Osteoblast (primary cell): ENCODE measurements around the gene ADAM22. TPM values are rescaled to one million over a fixed set of nuclear protein-coding genes. Genes with fewer than 3 reads are reported as not detected.

Experiments used
- DNase-seq: peaks from one replicate; pipeline ENCODE4 v3.0.0; 2011; ENCODE audit warnings: low spot score, mixed read lengths; ENCODE audit not compliant: insufficient read length; ENCODE audit errors: missing footprints
- H2AFZ ChIP-seq: 2 replicates; pipeline ENCODE4 v1.6.0; 2011; ENCODE audit warnings: mild to moderate bottlenecking, low read length
- H3K27ac ChIP-seq: 2 replicates; pipeline ENCODE4 v1.5.1; 2011; ENCODE audit warnings: mild to moderate bottlenecking, low read depth, low read length, moderate library complexity
- H3K27me3 ChIP-seq: 2 replicates; pipeline ENCODE4 v1.6.0; 2012; ENCODE audit warnings: mild to moderate bottlenecking, control low read depth, inconsistent platforms, low read length, moderate library complexity; ENCODE audit not compliant: insufficient read depth
- H3K36me3 ChIP-seq: 2 replicates; pipeline ENCODE4 v1.5.1; 2011; ENCODE audit warnings: mild to moderate bottlenecking, low read length, control low read depth, moderate library complexity; ENCODE audit not compliant: insufficient read depth
- H3K4me1 ChIP-seq: 2 replicates; pipeline ENCODE4 v1.5.1; 2011; ENCODE audit warnings: mild to moderate bottlenecking, low read length, control low read depth, moderate library complexity; ENCODE audit not compliant: insufficient read depth
- H3K4me2 ChIP-seq: 2 replicates; pipeline ENCODE4 v1.6.0; 2011; ENCODE audit warnings: mild to moderate bottlenecking, low read length; ENCODE audit not compliant: insufficient read depth
- H3K4me3 ChIP-seq: fragments of 200-600 bp; sonication (generic); 3 replicates; pipeline ENCODE4 v1.5.1; 2012; ENCODE audit warnings: mild to moderate bottlenecking, low read length, inconsistent platforms; ENCODE audit not compliant: insufficient read depth
- H3K79me2 ChIP-seq: 2 replicates; pipeline ENCODE4 v1.6.0; 2012; ENCODE audit warnings: mild to moderate bottlenecking, low read length, control low read depth, inconsistent platforms; ENCODE audit not compliant: insufficient read depth
- H3K9me3 ChIP-seq: 2 replicates; pipeline ENCODE4 v1.5.1; 2011; ENCODE audit warnings: low read depth, low read length, control low read depth
- H4K20me1 ChIP-seq: 2 replicates; pipeline ENCODE4 v1.6.0; 2012; ENCODE audit warnings: mild to moderate bottlenecking, low read length, control low read depth; ENCODE audit not compliant: insufficient read depth
- CTCF ChIP-seq: IDR thresholded peaks from 2 replicates; pipeline ENCODE4 v1.5.1; 2011; ENCODE audit warnings: mild to moderate bottlenecking, low read depth, low read length, moderate library complexity; ENCODE audit errors: extremely low read depth
- total RNA-seq: library from RNA; depleted of rRNA; stranded (reverse); fragments of >200 nt; gene quantifications from 2 replicates; pipeline ENCODE4 v1.2.3, GENCODE V29; 2012

Gene ADAM22
- total RNA-seq, 1 donor = 0.36 TPM

- no peaks in the 10 kb centered on the region for H4K20me1 ChIP-seq
- H3K4me1 ChIP-seq = no peaks in the 10 kb centered on the region
- no peaks in the 10 kb centered on the region for H3K79me2 ChIP-seq
- H3K4me2 ChIP-seq = no peak overlapping the region
- no peaks in the 10 kb centered on the region for H3K9me3 ChIP-seq
- no peaks in the 10 kb centered on the region for H3K27me3 ChIP-seq
- no peak overlapping the region for H3K4me3 ChIP-seq
- H2AFZ ChIP-seq = no peak overlapping the region
- TF ChIP-seq CTCF = no peak
- DNase-seq = no peak
- H3K27ac ChIP-seq = no peak overlapping the region
- no peaks in the 10 kb centered on the region for H3K36me3 ChIP-seq
These were observed 233.7 kb downstream of the ADAM22 start for GRCh38 chr7:88167721-88168120.

- no peak overlapping the region for H3K4me3 ChIP-seq
- no peaks in the 10 kb centered on the region for H3K27me3 ChIP-seq
- H3K36me3 ChIP-seq = no peaks in the 10 kb centered on the region
- H3K4me1 ChIP-seq = no peaks in the 10 kb centered on the region
- H4K20me1 ChIP-seq = no peaks in the 10 kb centered on the region
- H3K27ac ChIP-seq = no peak overlapping the region
- DNase-seq = no peak
- no peak overlapping the region for H3K4me2 ChIP-seq
- no peaks in the 10 kb centered on the region for H3K79me2 ChIP-seq
- H3K9me3 ChIP-seq = no peaks in the 10 kb centered on the region
- no peak overlapping the region for H2AFZ ChIP-seq
- TF ChIP-seq CTCF = peak; percentile 50
These were observed 235.8 kb downstream of the ADAM22 start for GRCh38 chr7:88169717-88170320.

- Histone ChIP-seq H3K79me2 (no peaks in the 10 kb centered on the region), H3K36me3 (no peaks in the 10 kb centered on the region), H2AFZ (no peak overlapping the region), H3K27me3 (no peaks in the 10 kb centered on the region), H3K4me1 (no peaks in the 10 kb centered on the region), H3K27ac (no peak overlapping the region), H3K4me3 (no peak overlapping the region), H4K20me1 (no peaks in the 10 kb centered on the region), H3K4me2 (peak overlapping the region; percentile 6), H3K9me3 (no peaks in the 10 kb centered on the region)
- no peak for DNase-seq
- TF ChIP-seq CTCF = no peak
These were observed 238.8 kb downstream of the ADAM22 start for GRCh38 chr7:88172842-88173241.

- no peak overlapping the region for H3K4me3 ChIP-seq
- no peaks in the 10 kb centered on the region for H3K4me1 ChIP-seq
- H3K27me3 ChIP-seq = no peaks in the 10 kb centered on the region
- TF ChIP-seq CTCF = no peak
- H3K79me2 ChIP-seq = no peaks in the 10 kb centered on the region
- H2AFZ ChIP-seq = no peak overlapping the region
- H4K20me1 ChIP-seq = no peaks in the 10 kb centered on the region
- no peaks in the 10 kb centered on the region for H3K9me3 ChIP-seq
- H3K36me3 ChIP-seq = no peaks in the 10 kb centered on the region
- DNase-seq = no peak
- no peak overlapping the region for H3K4me2 ChIP-seq
- no peak overlapping the region for H3K27ac ChIP-seq
These were observed 242.1 kb downstream of the ADAM22 start for GRCh38 chr7:88176190-88176589.
